SU-DHL-6 (cell line): ENCODE measurements around the gene SYNDIG1.

Experiments
- H2AFZ ChIP-seq: fragments of 200-600 bp; sonication (generic); 2 replicates; pipeline ENCODE4 v1.6.1; 2014; ENCODE audit warnings: low read depth, mild to moderate bottlenecking, moderate library complexity, mixed read lengths, antibody characterized with exemption, low read length; ENCODE audit not compliant: severe bottlenecking
- H3F3A ChIP-seq: fragments of 200-600 bp; shearing (Covaris generic); 2 replicates; pipeline ENCODE4 v1.6.0; 2016; ENCODE audit warnings: antibody characterized with exemption, mild to moderate bottlenecking; ENCODE audit not compliant: insufficient read depth
- H3K27ac ChIP-seq: fragments of 200-600 bp; sonication (generic); 2 replicates; pipeline ENCODE4 v1.5.1; 2016; ENCODE audit warnings: low read depth, mild to moderate bottlenecking, low read length, moderate library complexity, mixed read lengths
- H3K27me3 ChIP-seq: fragments of 200-600 bp; sonication (generic), shearing (Covaris generic); 2 replicates; pipeline ENCODE4 v1.6.0; 2014; ENCODE audit warnings: mild to moderate bottlenecking, low read length
- H3K36me3 ChIP-seq: fragments of 200-600 bp; sonication (generic); 2 replicates; pipeline ENCODE4 v1.6.1; 2014; ENCODE audit warnings: mild to moderate bottlenecking, low read length, mixed read lengths
- H3K4me2 ChIP-seq: fragments of 300-600, 200-600 bp; shearing (Covaris generic), sonication (generic); 2 replicates; pipeline ENCODE4 v1.6.0; 2014; ENCODE audit warnings: low read length, low read depth, mild to moderate bottlenecking; ENCODE audit not compliant: poor library complexity, severe bottlenecking
- H3K4me3 ChIP-seq: fragments of 200-600 bp; sonication (generic); 2 replicates; pipeline ENCODE4 v1.5.1; 2014; ENCODE audit warnings: antibody characterized with exemption, low read length, mild to moderate bottlenecking, mixed read lengths; ENCODE audit not compliant: insufficient read depth, poor library complexity, severe bottlenecking
- H3K79me2 ChIP-seq: fragments of 200-600 bp; sonication (generic); 2 replicates; pipeline ENCODE4 v1.6.1; 2014; ENCODE audit warnings: mild to moderate bottlenecking, low read length, moderate library complexity; ENCODE audit not compliant: insufficient read depth
- H3K9ac ChIP-seq: fragments of 200-600 bp; sonication (generic); 2 replicates; pipeline ENCODE4 v1.7.0; 2014; ENCODE audit warnings: mild to moderate bottlenecking, low read length
- H3K9me2 ChIP-seq: fragments of 200-600 bp; sonication (generic); replicated peaks from 2 replicates; pipeline ENCODE4 v1.6.1; 2014; ENCODE audit warnings: low read length; ENCODE audit not compliant: insufficient read depth
- H3K9me3 ChIP-seq: fragments of 200-600 bp; sonication (generic); 2 replicates; pipeline ENCODE4 v1.6.1; 2014; ENCODE audit warnings: low read length, mixed read lengths; ENCODE audit not compliant: insufficient read depth
- H4K20me1 ChIP-seq: fragments of 200-600 bp; sonication (generic); 2 replicates; pipeline ENCODE4 v1.6.1; 2014; ENCODE audit warnings: low read depth, mild to moderate bottlenecking, antibody characterized with exemption, low read length, moderate library complexity, mixed read lengths
- EZH2phosphoT487 ChIP-seq: fragments of 200-600 bp; sonication (generic), shearing (Covaris generic); conservative IDR thresholded peaks from 2 replicates; pipeline ENCODE4 v1.6.1; 2018; ENCODE audit warnings: mild to moderate bottlenecking, antibody characterized with exemption, low read length, moderate library complexity, mixed read lengths
- TF ChIP-seq, protein P1 (sequence below): fragments of 200-600 bp; sonication (generic); IDR thresholded peaks from one replicate; pipeline ENCODE4 v1.5.1; 2017; ENCODE audit warnings: antibody characterized with exemption, mild to moderate bottlenecking, low read length, moderate library complexity; ENCODE audit not compliant: insufficient read depth, poor library complexity, severe bottlenecking

Gene SYNDIG1

DNA sequence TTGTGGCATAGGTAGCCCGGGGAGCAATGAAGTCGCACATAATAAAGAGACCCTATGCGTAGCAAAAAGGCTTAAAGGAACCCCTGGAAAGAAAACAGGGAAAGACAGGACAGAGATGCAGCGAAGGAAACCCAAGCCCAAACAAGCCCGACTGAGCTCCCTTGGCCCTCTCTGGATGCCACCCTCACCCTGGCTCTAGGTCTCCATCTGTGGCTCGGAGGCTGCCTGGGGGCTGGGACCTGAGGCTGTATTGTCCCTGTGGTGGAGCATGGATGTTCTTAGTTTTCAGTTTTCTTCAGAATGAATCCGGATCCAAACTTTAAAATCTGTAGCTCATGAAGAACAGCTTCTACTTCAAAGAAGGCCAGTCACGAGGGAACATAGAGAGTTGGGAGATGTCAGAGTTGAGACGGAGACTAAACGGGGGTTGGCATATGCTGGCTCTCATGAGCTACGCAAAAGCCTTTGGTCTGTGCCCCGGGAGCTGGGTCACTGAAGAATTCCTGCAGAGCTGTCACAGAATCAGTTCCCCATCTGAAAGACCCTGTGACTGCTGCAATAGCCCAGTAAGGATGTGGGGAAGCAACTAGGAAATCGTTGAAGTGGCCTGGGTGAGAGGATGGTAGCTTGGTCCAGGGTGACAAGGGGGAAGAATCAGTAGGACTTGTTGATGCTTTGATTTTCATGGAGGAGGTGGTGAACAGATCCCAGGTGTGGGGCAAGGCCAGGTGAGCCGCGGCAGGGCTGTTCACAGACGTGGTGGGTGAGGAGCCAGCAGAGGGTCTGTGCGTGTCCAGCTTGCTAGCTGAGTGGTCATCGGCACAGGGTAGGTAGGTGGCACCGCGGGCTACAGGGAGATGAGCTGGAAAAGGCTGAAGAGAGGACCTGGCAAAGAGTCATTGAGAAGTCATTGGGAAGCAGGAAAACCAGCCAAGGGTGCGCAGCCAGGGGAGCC is 35.2 kb downstream of the SYNDIG1 start:
- TF ChIP-seq, protein P1, sequence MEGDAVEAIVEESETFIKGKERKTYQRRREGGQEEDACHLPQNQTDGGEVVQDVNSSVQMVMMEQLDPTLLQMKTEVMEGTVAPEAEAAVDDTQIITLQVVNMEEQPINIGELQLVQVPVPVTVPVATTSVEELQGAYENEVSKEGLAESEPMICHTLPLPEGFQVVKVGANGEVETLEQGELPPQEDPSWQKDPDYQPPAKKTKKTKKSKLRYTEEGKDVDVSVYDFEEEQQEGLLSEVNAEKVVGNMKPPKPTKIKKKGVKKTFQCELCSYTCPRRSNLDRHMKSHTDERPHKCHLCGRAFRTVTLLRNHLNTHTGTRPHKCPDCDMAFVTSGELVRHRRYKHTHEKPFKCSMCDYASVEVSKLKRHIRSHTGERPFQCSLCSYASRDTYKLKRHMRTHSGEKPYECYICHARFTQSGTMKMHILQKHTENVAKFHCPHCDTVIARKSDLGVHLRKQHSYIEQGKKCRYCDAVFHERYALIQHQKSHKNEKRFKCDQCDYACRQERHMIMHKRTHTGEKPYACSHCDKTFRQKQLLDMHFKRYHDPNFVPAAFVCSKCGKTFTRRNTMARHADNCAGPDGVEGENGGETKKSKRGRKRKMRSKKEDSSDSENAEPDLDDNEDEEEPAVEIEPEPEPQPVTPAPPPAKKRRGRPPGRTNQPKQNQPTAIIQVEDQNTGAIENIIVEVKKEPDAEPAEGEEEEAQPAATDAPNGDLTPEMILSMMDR, result no peak
- no peak for TF ChIP-seq EZH2phosphoT487
- Histone ChIP-seq H3K79me2 (no peaks in the 10 kb centered on the region), H2AFZ (no peak overlapping the region), H3K4me2 (no peak overlapping the region), H3K9ac (no peak overlapping the region), H3K4me3 (no peak overlapping the region), H4K20me1 (no peaks in the 10 kb centered on the region), H3K9me2 (no peaks in the 10 kb centered on the region), H3F3A (no peaks in the 10 kb centered on the region), H3K27me3 (no peaks in the 10 kb centered on the region), H3K36me3 (no peaks in the 10 kb centered on the region), H3K9me3 (no peaks in the 10 kb centered on the region), H3K27ac (no peak overlapping the region)

DNA sequence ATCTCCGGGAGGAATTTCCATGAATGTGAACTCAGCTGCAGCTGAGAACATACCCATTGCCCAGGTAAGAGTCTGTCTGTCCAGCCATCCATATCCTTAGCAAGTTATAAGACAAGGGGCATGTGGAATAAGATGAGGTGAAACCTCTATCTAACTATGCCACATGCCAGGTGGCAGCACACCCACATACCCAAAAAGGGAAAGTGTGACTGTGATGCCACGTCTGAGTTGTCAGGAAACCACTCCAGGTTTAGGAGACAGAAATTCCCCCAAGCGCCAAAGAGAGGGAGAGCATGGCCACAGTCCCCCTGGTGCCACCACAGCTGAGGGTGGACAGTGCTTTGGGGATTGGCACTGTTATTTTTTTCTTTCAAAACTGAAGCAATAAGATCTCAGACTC is 36.7 kb downstream of the SYNDIG1 start:
- Histone ChIP-seq H3K4me3 (no peak overlapping the region), H3K9me3 (no peaks in the 10 kb centered on the region), H3K4me2 (no peak overlapping the region), H3K27ac (no peak overlapping the region), H3K9me2 (no peaks in the 10 kb centered on the region), H3F3A (no peaks in the 10 kb centered on the region), H3K27me3 (no peaks in the 10 kb centered on the region), H3K79me2 (no peaks in the 10 kb centered on the region), H4K20me1 (no peaks in the 10 kb centered on the region), H3K9ac (no peak overlapping the region), H2AFZ (no peak overlapping the region), H3K36me3 (no peaks in the 10 kb centered on the region)
- no peak for TF ChIP-seq EZH2phosphoT487
- TF ChIP-seq, protein P1, result no peak

DNA sequence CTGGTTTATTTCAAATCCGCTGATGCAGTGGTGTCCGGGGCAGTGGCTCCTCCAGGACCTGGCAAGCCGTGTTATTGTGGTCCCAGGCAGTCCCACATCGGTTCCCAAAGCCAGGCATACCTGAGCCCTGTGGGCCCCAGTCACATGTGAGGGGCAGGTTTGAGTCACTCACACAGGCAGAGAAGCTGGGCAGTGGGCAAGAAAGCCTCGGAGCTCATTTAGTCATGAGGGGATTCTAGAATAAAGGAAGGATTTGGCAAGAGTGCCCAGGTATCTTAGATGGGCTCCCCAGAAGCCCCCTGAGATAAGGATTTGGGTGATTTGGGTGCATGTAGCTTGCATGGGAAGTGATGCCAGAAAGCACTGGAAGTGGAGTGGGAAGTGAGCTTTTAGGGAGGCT is 37.3 kb downstream of the SYNDIG1 start:
- no peak overlapping the region for H3K9ac ChIP-seq
- H3F3A ChIP-seq, result no peaks in the 10 kb centered on the region
- H3K4me3 ChIP-seq, result no peak overlapping the region
- no peaks in the 10 kb centered on the region for H3K79me2 ChIP-seq
- no peaks in the 10 kb centered on the region for H3K36me3 ChIP-seq
- no peaks in the 10 kb centered on the region for H3K9me2 ChIP-seq
- H3K9me3 ChIP-seq, result no peaks in the 10 kb centered on the region
- TF ChIP-seq EZH2phosphoT487, result no peak
- TF ChIP-seq, protein P1, result no peak
- no peak overlapping the region for H3K4me2 ChIP-seq
- H3K27me3 ChIP-seq, result no peaks in the 10 kb centered on the region
- H3K27ac ChIP-seq, result no peak overlapping the region
- H2AFZ ChIP-seq, result no peak overlapping the region
- no peaks in the 10 kb centered on the region for H4K20me1 ChIP-seq
